ENCODE measurements around the gene ACTN2. TPM values are rescaled to one million over a fixed set of nuclear protein-coding genes. Genes with fewer than 3 reads are reported as not detected.
A peak's percentile ranks its signal among the peaks of the same experiment; 100 is the strongest.

ACTN2 gene
- total RNA-seq, 1 donor, result not detected

- DNase-seq (ENCODE audit: low read depth in 2 of 3, low spot score in 2 of 3), result no peak
Observed at GRCh38 chr1:236765831-236766230, 79.5 kb downstream of the ACTN2 start.

GRCh38 chr1:236766506-236766905, 80.2 kb downstream of the ACTN2 start:
- no peak for DNase-seq (ENCODE audit: low read depth in 2 of 3, low spot score in 2 of 3)

DNA sequence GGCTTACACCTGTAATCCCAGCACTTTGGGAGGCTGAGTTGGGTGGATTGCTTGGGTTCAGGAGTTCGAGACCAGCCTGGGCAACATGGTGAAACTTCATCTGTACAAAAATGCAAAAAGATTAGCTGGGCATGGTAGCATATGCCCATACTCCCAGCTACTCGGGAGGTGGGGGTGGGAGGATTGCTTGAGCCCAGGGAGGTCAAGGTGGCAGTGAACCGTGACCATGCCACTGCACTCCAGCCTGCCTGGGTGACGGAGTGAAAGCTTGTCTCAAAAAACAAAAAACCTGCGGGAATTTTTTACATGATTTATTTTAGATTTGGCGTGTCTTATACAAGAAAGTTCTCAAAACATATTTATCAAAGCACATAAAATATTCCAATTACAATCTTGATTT, 81.0 kb downstream of the ACTN2 start:
- no peak for DNase-seq (ENCODE audit: low read depth in 2 of 3, low spot score in 2 of 3)

- no peak for DNase-seq (ENCODE audit: low read depth in 2 of 3, low spot score in 2 of 3)
Observed at GRCh38 chr1:236768601-236769000, 82.3 kb downstream of the ACTN2 start.

- DNase-seq (ENCODE audit: low read depth in 2 of 3, low spot score in 2 of 3), result peak in 1 of 3 donors; percentile 13
Observed at GRCh38 chr1:236773919-236774318, 87.6 kb downstream of the ACTN2 start.

DNA sequence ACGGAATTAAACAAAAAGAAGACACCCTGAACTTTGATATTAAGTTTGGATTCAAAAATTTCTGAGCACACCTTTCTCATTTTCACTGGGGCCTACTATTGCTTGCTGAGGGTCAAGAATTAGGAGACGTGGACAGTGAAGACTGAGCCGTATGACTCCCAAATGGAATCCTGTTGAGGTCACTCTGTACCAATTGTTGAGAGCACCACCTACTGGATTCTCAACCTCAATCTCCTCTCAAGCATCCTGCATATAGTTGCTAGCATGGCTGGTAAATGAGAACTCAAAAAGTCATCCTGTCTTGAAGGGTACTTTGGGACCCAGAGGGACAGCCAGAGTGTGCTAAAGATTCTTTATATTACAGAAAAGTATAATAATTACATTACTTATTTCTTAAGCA, 88.6 kb downstream of the ACTN2 start:
- no peak for DNase-seq (ENCODE audit: low read depth in 2 of 3, low spot score in 2 of 3)

- no peak for DNase-seq (ENCODE audit: low read depth in 2 of 3, low spot score in 2 of 3)
Observed at GRCh38 chr1:236779312-236779711, 93.0 kb downstream of the ACTN2 start.

- no peak for DNase-seq (ENCODE audit: low read depth in 2 of 3, low spot score in 2 of 3)
Observed at GRCh38 chr1:236785477-236785876, 99.2 kb downstream of the ACTN2 start.

GRCh38 chr1:236786453-236786852, 100.2 kb downstream of the ACTN2 start:
- DNase-seq (ENCODE audit: low read depth in 2 of 3, low spot score in 2 of 3), result no peak

DNA sequence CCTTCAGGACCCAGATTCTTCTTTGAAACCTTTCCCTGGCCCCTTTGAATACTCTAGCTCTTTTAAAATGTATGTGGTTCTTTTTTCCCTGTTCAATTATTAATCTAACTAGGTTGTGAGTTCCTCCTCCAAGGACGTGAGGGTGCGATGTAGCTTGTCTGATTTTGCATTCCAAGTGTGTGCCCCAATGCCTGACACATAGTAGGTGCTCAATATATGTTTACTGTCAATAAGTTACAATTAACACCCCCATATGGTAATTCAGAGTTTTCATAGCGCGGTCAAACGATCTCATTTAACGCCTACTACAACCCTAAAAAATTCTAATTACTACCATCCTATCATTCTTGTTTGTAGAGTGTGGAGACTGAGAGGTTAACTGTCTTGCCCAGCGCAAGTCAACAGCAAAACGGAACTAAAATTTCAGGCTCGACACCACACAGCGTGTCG, 108.3 kb downstream of the ACTN2 start:
- DNase-seq (ENCODE audit: low read depth in 2 of 3, low spot score in 2 of 3), result no peak

DNA sequence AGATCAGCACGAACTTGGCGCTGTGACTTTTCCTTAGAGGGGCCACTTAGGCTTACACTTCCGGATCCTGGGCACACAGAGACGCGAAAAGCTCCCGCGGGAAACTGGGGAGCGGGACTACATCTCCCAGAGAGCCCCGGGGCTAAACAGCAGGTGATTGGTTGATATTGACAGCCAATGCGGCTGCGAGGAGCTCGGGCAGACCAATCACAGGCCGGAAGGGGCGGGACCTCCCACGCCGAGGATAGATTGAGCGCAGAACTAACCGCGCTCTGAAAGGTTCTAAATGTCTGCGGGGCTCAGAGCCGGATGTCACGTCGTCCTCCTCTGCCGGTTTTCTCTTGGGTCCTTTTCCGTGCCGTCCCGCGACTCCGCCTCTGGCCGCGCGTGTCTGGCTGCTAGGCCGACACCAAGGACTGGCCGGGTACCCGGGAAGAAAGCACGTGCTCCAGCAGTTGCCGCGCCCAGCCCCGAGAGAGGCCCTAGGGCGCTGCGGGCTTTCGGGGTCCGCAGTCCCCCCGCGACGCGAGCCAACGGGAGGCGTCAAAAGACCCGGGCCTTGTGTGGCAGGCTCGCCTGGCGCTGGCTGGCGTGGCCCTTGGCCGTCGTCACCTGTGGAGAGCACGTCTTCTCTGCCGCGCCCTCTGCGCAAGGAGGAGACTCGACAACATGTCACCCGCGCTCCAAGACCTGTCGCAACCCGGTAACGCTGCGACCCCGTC, 108.9 kb downstream of the ACTN2 start, which contains the start of gene MTR:
Gene MTR (plus strand): TSS at position 258 of the 722 bp plus-strand sequence. CDS start 412 bp downstream, at position 670.
- DNase-seq (ENCODE audit: low read depth in 2 of 3, low spot score in 2 of 3), result peak; percentile 87 to 95 (median 94)

- DNase-seq (ENCODE audit: low read depth in 2 of 3, low spot score in 2 of 3), result peak; percentile 54 to 60 (median 58)
Observed at GRCh38 chr1:236795757-236796667, 109.7 kb downstream of the ACTN2 start.

DNA sequence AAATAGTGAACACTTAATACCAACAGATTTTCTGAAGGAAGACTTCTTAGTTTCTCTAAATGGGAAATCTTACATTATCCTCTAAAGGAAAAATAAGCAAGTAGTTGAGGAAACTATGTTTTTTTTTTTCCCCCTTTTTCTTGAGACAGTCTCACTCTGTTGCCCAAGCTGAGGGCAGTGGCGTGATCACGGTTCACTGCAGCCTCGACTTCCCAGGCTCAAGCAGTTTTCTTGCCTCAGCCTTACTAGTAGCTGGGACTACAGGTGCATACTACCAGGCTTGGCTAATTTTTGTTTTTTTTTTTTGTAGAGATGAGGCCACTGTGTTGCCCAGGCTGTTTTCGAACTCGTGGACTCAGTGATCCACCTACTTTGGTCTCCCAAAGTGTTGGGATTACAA, 112.7 kb downstream of the ACTN2 start:
- DNase-seq (ENCODE audit: low read depth in 2 of 3, low spot score in 2 of 3), result no peak

- no peak for DNase-seq (ENCODE audit: low read depth in 2 of 3, low spot score in 2 of 3)
Observed at GRCh38 chr1:236800002-236800620, 113.8 kb downstream of the ACTN2 start.

DNA sequence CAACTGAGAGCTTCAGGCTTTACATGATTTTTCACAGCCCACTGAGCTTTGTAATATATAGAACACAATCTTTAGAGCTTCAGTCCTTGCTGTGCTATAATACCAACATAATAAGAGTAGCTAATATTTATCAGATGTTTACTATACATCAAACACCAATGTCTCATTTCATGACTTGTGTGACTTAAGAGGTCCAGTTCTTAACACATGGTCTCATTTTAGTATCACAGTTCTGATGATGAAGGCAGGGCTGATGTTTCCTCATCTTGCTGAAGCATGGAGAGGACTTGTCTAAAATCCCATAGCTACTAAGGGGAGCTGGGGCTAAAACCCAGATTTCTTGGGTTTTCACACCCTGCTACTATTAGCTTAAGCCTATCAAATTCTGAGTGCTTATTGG, 114.3 kb downstream of the ACTN2 start:
- no peak for DNase-seq (ENCODE audit: low read depth in 2 of 3, low spot score in 2 of 3)

DNA sequence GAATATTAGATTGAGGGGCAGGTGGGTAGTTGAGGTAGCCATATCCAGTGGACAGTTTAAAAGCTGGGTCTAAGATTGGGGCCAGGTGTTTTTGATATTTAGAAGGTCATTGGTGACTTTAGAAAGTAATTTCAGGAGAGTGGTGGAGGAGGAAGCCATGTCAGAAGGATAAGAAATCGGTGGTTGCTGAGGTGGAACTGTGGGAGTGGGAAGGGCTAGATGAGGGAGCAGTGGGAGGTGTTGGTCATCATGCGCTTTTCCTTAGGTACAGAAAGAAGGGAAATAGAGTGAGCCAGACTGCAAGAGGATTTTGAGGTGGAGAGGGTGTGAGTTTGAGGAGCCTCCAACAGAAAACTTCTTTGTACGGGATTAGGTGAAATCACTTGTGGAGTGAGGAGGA, 116.0 kb downstream of the ACTN2 start:
- no peak for DNase-seq (ENCODE audit: low read depth in 2 of 3, low spot score in 2 of 3)

- DNase-seq (ENCODE audit: low read depth in 2 of 3, low spot score in 2 of 3), result no peak
Observed at GRCh38 chr1:236806634-236807033, 120.3 kb downstream of the ACTN2 start.

DNA sequence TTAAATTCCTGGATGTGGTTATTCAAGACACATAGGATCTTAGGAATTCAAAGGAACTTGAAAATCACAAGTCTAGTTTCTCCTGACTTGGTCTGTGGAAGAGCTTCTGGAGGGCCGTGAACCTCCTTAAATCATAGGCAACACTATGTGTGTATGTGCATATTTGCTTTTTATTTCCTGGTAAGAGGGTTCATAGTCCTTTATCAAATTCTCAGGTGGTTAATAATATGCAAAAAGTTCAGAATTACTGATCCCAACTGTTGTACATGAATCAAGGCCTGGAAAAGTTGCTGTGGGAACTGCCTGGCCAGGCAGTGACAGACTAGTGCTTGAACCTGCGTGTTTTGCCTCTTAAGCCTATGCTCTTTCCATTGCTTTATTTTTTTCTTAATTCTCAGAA, 121.7 kb downstream of the ACTN2 start:
- DNase-seq (ENCODE audit: low read depth in 2 of 3, low spot score in 2 of 3), result no peak

GRCh38 chr1:236808564-236809130, 122.3 kb downstream of the ACTN2 start:
- DNase-seq (ENCODE audit: low read depth in 2 of 3, low spot score in 2 of 3), result peak in 2 of 3 donors; percentile 18 to 63

DNA sequence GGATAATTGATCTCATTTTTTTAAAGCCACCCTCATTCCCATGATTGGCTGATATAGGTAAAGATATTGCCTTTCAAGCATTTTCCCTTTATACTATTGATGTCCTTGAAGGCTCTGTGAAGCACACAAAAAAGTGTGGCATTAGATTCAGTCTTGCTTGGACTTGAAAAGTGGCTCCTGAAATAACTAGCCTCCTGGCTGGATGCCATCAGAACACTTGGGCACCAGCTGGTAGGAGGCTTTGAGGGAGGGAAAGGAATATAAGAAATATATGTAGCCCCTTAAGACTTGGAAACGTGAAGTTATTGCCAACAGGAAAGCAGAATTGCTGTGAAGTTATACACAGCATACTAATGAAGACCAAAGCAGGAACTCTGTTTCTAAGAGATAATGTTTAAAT, 122.8 kb downstream of the ACTN2 start:
- no peak for DNase-seq (ENCODE audit: low read depth in 2 of 3, low spot score in 2 of 3)

GRCh38 chr1:236810018-236810417, 123.7 kb downstream of the ACTN2 start:
- no peak for DNase-seq (ENCODE audit: low read depth in 2 of 3, low spot score in 2 of 3)
